SK-N-SH (cell line): ENCODE measurements around the gene PSMD9. TPM values are rescaled to one million over a fixed set of nuclear protein-coding genes. Genes with fewer than 3 reads are reported as not detected.

Experiments
- CTCF ChIA-PET: fragments of 300-600, 350-600 bp; formaldehyde crosslinking; extraction: SDS; loops from one replicate; lab custom pipeline; 2021; lab: Yijun Ruan, JAX
- POLR2A ChIA-PET: fragments of 350-600 bp; sonication (Branson Sonifier 250); formaldehyde crosslinking; extraction: SDS; loops from one replicate; lab custom pipeline; 2020; ENCODE audit warnings: antibody characterized with exemption, inconsistent platforms; lab: Yijun Ruan, JAX
- DNase-seq: peaks from one replicate; pipeline ENCODE4 v3.0.0; 2012
- H2AFZ ChIP-seq: fragments of 200-600 bp; sonication (generic); 2 replicates; pipeline ENCODE4 v1.8.1; 2016; ENCODE audit warnings: antibody characterized with exemption, mild to moderate bottlenecking, low read depth
- H3F3A ChIP-seq: fragments of 200-600 bp; sonication (generic); replicated peaks from 2 replicates; pipeline ENCODE3; 2016; ENCODE audit warnings: antibody characterized with exemption, mild to moderate bottlenecking; ENCODE audit not compliant: insufficient read depth
- H3K27ac ChIP-seq, 2 experiments: fragments of 200-500 bp in 1 of 2; fragments of 200-600 bp in 1 of 2; sonication (Bioruptor generic) in 1 of 2; sonication (generic), shearing (Covaris generic) in 1 of 2; 2 replicates each; pipeline versions ENCODE4 v1.5.1 to v1.6.1; 2014 to 2016; ENCODE audit warnings: low read depth in 2 of 2, inconsistent platforms in 1 of 2, low read length in 1 of 2, mild to moderate bottlenecking in 1 of 2, mixed read lengths in 1 of 2
- H3K27me3 ChIP-seq: fragments of 200-600 bp; sonication (generic), shearing (Covaris generic); 2 replicates; pipeline ENCODE4 v1.6.1; 2016; ENCODE audit warnings: mixed run types; ENCODE audit not compliant: insufficient read depth
- H3K36me3 ChIP-seq, 2 experiments: fragments of 200-500 bp in 1 of 2; fragments of 200-600 bp in 1 of 2; sonication (Bioruptor generic) in 1 of 2; sonication (generic) in 1 of 2; replicated peaks in 1 of 2; 2 replicates each; pipeline versions ENCODE3 to v1.5.1; 2014 to 2016; ENCODE audit warnings: low read length in 1 of 2, mild to moderate bottlenecking in 1 of 2; ENCODE audit not compliant: insufficient read depth in 2 of 2, control insufficient read depth in 1 of 2
- H3K4me1 ChIP-seq, 2 experiments: fragments of 200-500 bp in 1 of 2; fragments of 200-600 bp in 1 of 2; sonication (Bioruptor generic) in 1 of 2; sonication (generic), shearing (Covaris generic) in 1 of 2; 2 replicates each; pipeline versions ENCODE4 v1.5.1 to v1.6.1; 2014 to 2016; ENCODE audit warnings: low read depth in 1 of 2, low read length in 1 of 2, mixed run types in 1 of 2; ENCODE audit not compliant: insufficient read depth in 2 of 2, control insufficient read depth in 1 of 2
- H3K4me2 ChIP-seq: fragments of 200-600 bp; sonication (generic), shearing (Covaris generic); 2 replicates; pipeline ENCODE4 v1.6.1; 2017; ENCODE audit warnings: mixed run types
- H3K4me3 ChIP-seq, 2 experiments: fragments of 200-500 bp in 1 of 2; fragments of 200-600 bp in 1 of 2; sonication (Bioruptor generic) in 1 of 2; sonication (generic), shearing (Covaris generic) in 1 of 2; 2 replicates each; pipeline versions ENCODE4 v1.5.1 to v1.8.1; 2014 to 2016; ENCODE audit warnings: low read depth in 2 of 2, inconsistent platforms in 1 of 2, low read length in 1 of 2, mild to moderate bottlenecking in 1 of 2, mixed read lengths in 1 of 2, moderate library complexity in 1 of 2
- H3K79me2 ChIP-seq: fragments of 200-600 bp; sonication (generic); 2 replicates; pipeline ENCODE4 v1.8.1; 2017; ENCODE audit warnings: mild to moderate bottlenecking; ENCODE audit not compliant: insufficient read depth
- H3K9ac ChIP-seq: fragments of 200-600 bp; sonication (generic); 2 replicates; pipeline ENCODE4 v1.6.1; 2017; ENCODE audit warnings: mixed run types
- H3K9me2 ChIP-seq: fragments of 200-600 bp; sonication (generic); 2 replicates; pipeline ENCODE4 v1.6.1; 2017; ENCODE audit warnings: mixed run types
- H3K9me3 ChIP-seq: fragments of 200-600 bp; sonication (generic); 2 replicates; pipeline ENCODE4 v1.6.1; 2017; ENCODE audit warnings: mixed run types, mild to moderate bottlenecking, moderate library complexity
- H4K20me1 ChIP-seq: fragments of 200-600 bp; sonication (generic); 2 replicates; pipeline ENCODE4 v1.6.1; 2017; ENCODE audit warnings: mild to moderate bottlenecking, mixed run types; ENCODE audit not compliant: insufficient read depth
- CHD2 ChIP-seq: fragments of 150-350 bp; IDR thresholded peaks from 2 replicates; pipeline ENCODE4 v1.6.1; 2018; ENCODE audit warnings: low read length; ENCODE audit not compliant: partially characterized antibody
- ELF1 ChIP-seq: IDR thresholded peaks from 2 replicates; pipeline ENCODE4 v1.4.0; 2012
- EP300 ChIP-seq, 2 experiments: IDR thresholded peaks; 2 replicates each; pipeline versions ENCODE4 v1.4.0 to v1.6.1; 2012; ENCODE audit warnings: borderline replicate concordance in 1 of 2, low read depth in 1 of 2, low read length in 1 of 2
- EZH2phosphoT487 ChIP-seq: fragments of 200-600 bp; sonication (generic); IDR thresholded peaks from 2 replicates; pipeline ENCODE4 v1.6.1; 2017; ENCODE audit warnings: low read depth, mixed run types, mild to moderate bottlenecking, antibody characterized with exemption, moderate library complexity, borderline replicate concordance
- FOSL2 ChIP-seq: IDR thresholded peaks from 2 replicates; pipeline ENCODE4 v1.4.0; 2012; ENCODE audit warnings: low read depth, mild to moderate bottlenecking, moderate library complexity, borderline replicate concordance
- GABPA ChIP-seq: IDR thresholded peaks from 2 replicates; pipeline ENCODE4 v1.4.0; 2012; ENCODE audit warnings: low read depth, mild to moderate bottlenecking
- GATA2 ChIP-seq: sonication (generic); formaldehyde crosslinking; IDR thresholded peaks from 2 replicates; pipeline ENCODE4 v1.5.0; 2020; ENCODE audit warnings: mild to moderate bottlenecking, missing genetic modification reagents
- NFIC ChIP-seq: IDR thresholded peaks from 2 replicates; pipeline ENCODE4 v1.4.0; 2012; ENCODE audit warnings: borderline replicate concordance
- NRF1 ChIP-seq: IDR thresholded peaks from 2 replicates; pipeline ENCODE4 v1.6.1; 2012; ENCODE audit warnings: low read depth, mild to moderate bottlenecking, low read length
- POLR2AphosphoS5 ChIP-seq: IDR thresholded peaks from 2 replicates; pipeline ENCODE4 v1.6.1; 2012; ENCODE audit warnings: low read depth, low read length
- RXRA ChIP-seq: IDR thresholded peaks from 2 replicates; pipeline ENCODE4 v1.4.0; 2012; ENCODE audit warnings: low read depth, mild to moderate bottlenecking, borderline replicate concordance
- TCF12 ChIP-seq: IDR thresholded peaks from 2 replicates; pipeline ENCODE4 v1.4.0; 2012
- TEAD4 ChIP-seq: IDR thresholded peaks from 2 replicates; pipeline ENCODE4 v1.4.0; 2012; ENCODE audit warnings: mild to moderate bottlenecking, borderline replicate concordance; ENCODE audit not compliant: insufficient read depth
- YY1 ChIP-seq: IDR thresholded peaks from 2 replicates; pipeline ENCODE4 v1.4.0; 2012; ENCODE audit warnings: low read depth, mild to moderate bottlenecking
- WGBS: methylation state at CpG from one replicate; pipeline ENCODE4 v1.1.6; 2017; ENCODE audit warnings: low lambda C conversion rate; 5-methylcytosine and 5-hydroxymethylcytosine counted together
- polyA plus RNA-seq, 3 experiments: library from polyadenylated mRNA; depleted of rRNA; stranded (reverse); fragments of >200 nt; gene quantifications; 2 replicates each; pipeline ENCODE4 v1.2.3, GENCODE V29; 2012
- TF ChIP-seq, protein P1 (sequence below): fragments of 200-600 bp; sonication (generic); IDR thresholded peaks from 2 replicates; pipeline ENCODE4 v1.6.1; 2017; ENCODE audit warnings: antibody characterized with exemption, mild to moderate bottlenecking, moderate library complexity
- TF ChIP-seq, protein P2 (sequence below): IDR thresholded peaks from 2 replicates; pipeline ENCODE4 v1.4.0; 2012; ENCODE audit warnings: low read depth
- TF ChIP-seq, protein P3 (sequence below): IDR thresholded peaks from 2 replicates; pipeline ENCODE4; 2012
- TF ChIP-seq, protein P4 (sequence below): fragments of 150-350 bp; IDR thresholded peaks from 2 replicates; pipeline ENCODE4 v1.6.1; 2016; ENCODE audit warnings: mild to moderate bottlenecking, low read depth, low read length

The PSMD9 gene
- polyA plus RNA-seq, 1 of the 3 experiments (the other 2 are of a cell fraction), result 227 TPM

DNA sequence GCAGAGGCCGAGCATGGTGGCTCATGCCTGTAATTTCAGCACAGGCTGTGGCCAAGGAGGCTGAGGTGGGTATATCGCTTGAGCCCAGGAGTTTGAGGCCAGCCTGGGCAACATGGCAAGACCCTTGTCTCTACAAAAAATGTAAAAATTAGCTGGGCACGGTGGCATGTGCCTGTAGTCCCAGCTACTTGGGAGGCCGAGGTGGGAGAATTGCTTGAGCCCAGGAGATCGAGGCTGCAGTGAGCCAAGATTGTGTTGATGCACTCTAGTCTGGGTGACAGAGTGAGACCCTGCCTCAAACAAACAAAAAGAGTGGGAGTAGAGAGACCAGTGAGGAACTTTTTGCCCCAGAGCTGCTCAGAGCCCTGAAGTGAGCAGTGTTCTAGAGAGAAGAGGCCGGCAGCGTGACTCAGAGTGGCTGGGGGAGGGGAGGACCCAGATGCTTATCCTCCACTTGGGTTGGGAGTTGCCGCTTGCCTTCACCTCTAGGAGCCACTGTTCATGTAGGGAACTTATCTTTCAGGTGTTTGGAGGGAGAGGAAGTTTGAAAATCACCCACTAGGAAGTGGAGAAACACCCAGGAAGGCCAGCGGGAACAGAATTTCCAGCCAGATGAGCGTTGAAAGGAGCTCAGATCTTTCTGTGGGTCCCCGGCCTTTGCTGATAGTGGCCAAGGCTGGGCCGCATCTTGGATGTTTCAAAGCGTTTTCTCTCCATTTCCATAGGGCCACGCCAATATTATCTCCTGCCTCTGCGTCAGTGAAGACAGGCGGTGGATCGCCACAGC is 45.1 kb downstream of the PSMD9 start:
- TF ChIP-seq EZH2phosphoT487 (no peak), TCF12 (0 out of 2 replicates have a peak, but pooled peaks have one; percentile 9), FOSL2 (peak; percentile 48)
- TF ChIP-seq, protein P1, sequence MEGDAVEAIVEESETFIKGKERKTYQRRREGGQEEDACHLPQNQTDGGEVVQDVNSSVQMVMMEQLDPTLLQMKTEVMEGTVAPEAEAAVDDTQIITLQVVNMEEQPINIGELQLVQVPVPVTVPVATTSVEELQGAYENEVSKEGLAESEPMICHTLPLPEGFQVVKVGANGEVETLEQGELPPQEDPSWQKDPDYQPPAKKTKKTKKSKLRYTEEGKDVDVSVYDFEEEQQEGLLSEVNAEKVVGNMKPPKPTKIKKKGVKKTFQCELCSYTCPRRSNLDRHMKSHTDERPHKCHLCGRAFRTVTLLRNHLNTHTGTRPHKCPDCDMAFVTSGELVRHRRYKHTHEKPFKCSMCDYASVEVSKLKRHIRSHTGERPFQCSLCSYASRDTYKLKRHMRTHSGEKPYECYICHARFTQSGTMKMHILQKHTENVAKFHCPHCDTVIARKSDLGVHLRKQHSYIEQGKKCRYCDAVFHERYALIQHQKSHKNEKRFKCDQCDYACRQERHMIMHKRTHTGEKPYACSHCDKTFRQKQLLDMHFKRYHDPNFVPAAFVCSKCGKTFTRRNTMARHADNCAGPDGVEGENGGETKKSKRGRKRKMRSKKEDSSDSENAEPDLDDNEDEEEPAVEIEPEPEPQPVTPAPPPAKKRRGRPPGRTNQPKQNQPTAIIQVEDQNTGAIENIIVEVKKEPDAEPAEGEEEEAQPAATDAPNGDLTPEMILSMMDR, result peak; percentile 33; the same call in 1 of the 2 replicates
- DNase-seq, result no peak
- Histone ChIP-seq H3K27me3 (no peaks in the 10 kb centered on the region), H3K27ac (peak overlapping the region in 1 of 2 experiments; percentile 47; a peak in 2 of 4 replicates), H3K9me3 (no peaks in the 10 kb centered on the region), H3K4me1 (no peaks in the 10 kb centered on the region; a peak in 1 of 4 replicates), H3K9ac (no peak overlapping the region), H4K20me1 (no peaks in the 10 kb centered on the region), H3F3A (peaks cover 3% of the 10 kb centered on the region), H3K4me2 (no peak overlapping the region), H3K4me3 (no peak overlapping the region), H2AFZ (no peak overlapping the region), H3K36me3 (peaks cover 0 to 17% of the 10 kb centered on the region in 2 experiments), H3K79me2 (no peaks in the 10 kb centered on the region), H3K9me2 (no peaks in the 10 kb centered on the region)
- POLR2A ChIA-PET, result no interaction called here
- CTCF ChIA-PET, result interaction anchor here (1.4 to 1.5 kb wide), 2 partner anchors 14 to 251 kb away, joined by 3 to 4 read pairs; no protein-coding TSS in a partner anchor
- 93% methylated on average over 16 of the region's 17 CpGs for WGBS

DNA sequence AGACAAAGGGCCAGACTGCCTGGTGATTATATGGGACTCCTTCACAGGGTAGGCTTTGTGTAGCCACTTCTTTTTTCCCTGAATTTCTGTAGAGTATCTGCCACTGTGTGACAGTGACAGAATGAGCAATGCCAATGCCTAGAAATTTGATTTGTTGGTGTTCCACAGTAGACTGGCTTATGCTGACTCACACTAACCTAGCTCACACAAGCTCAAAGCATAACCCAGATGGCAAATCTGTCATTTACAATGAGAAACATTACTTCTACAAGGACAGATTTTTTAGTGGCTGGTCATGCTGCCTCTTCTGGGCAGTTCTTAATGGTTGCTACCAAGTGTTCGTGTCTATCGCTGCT is 45.7 kb downstream of the PSMD9 start:
- Histone ChIP-seq H3K27me3 (no peaks in the 10 kb centered on the region), H3F3A (peaks cover 3% of the 10 kb centered on the region), H3K9me2 (no peaks in the 10 kb centered on the region), H3K4me3 (no peak overlapping the region), H3K9ac (no peak overlapping the region), H3K79me2 (no peaks in the 10 kb centered on the region), H3K36me3 (peaks cover 0 to 17% of the 10 kb centered on the region in 2 experiments), H3K27ac (peak overlapping the region in 1 of 2 experiments; percentile 47; a peak in 2 of 4 replicates), H3K9me3 (no peaks in the 10 kb centered on the region), H2AFZ (no peak overlapping the region), H3K4me1 (no peaks in the 10 kb centered on the region; a peak in 1 of 4 replicates), H4K20me1 (no peaks in the 10 kb centered on the region), H3K4me2 (no peak overlapping the region)
- CTCF ChIA-PET, result interaction anchor here (0.7 to 1.5 kb wide), 3 partner anchors 13 to 252 kb away, joined by 3 to 4 read pairs (median 3); no protein-coding TSS in a partner anchor
- DNase-seq, result no peak
- POLR2A ChIA-PET, result no interaction called here
- WGBS, result 93% methylated on average over 2 of the region's 2 CpGs
- TF ChIP-seq, protein P2, sequence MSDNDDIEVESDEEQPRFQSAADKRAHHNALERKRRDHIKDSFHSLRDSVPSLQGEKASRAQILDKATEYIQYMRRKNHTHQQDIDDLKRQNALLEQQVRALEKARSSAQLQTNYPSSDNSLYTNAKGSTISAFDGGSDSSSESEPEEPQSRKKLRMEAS, result no peak
- TF ChIP-seq, protein P3, sequence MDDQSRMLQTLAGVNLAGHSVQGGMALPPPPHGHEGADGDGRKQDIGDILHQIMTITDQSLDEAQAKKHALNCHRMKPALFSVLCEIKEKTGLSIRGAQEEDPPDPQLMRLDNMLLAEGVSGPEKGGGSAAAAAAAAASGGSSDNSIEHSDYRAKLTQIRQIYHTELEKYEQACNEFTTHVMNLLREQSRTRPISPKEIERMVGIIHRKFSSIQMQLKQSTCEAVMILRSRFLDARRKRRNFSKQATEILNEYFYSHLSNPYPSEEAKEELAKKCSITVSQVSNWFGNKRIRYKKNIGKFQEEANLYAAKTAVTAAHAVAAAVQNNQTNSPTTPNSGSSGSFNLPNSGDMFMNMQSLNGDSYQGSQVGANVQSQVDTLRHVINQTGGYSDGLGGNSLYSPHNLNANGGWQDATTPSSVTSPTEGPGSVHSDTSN, result peak; percentile 84
- TF ChIP-seq GATA2 (no peak), TEAD4 (no peak), GABPA (no peak), NFIC (no peak), ELF1 (no peak), CHD2 (no peak), FOSL2 (peak; percentile 19; the same call in 1 of the 2 replicates), POLR2AphosphoS5 (no peak), NRF1 (no peak), TCF12 (peak; percentile 45), EP300 (IDR thresholded peaks at IDR 0.05; ENCODE audit: borderline replicate concordance in 1 of 2, low read depth in 1 of 2, low read length in 1 of 2) (no peak), YY1 (no peak), RXRA (no peak)
- TF ChIP-seq, protein P4, sequence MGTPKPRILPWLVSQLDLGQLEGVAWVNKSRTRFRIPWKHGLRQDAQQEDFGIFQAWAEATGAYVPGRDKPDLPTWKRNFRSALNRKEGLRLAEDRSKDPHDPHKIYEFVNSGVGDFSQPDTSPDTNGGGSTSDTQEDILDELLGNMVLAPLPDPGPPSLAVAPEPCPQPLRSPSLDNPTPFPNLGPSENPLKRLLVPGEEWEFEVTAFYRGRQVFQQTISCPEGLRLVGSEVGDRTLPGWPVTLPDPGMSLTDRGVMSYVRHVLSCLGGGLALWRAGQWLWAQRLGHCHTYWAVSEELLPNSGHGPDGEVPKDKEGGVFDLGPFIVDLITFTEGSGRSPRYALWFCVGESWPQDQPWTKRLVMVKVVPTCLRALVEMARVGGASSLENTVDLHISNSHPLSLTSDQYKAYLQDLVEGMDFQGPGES, result no peak
- TF ChIP-seq, protein P1, result no peak
